Bone marrow (tissue), 2 donors: ENCODE results near the gene TTLL7.
"Not testable (repeated sequence)": the region's sequence is repeated elsewhere in the genome, so short reads cannot be mapped to it uniquely, and the experiment has no call there.

ENCODE experiments used
- DNase-seq, 2 donors: peaks; one replicate each; lab custom pipeline; 2025; lab: John Stamatoyannopoulos, UW

Gene TTLL7

GRCh38 chr1:83929184-83929583, 69.7 kb downstream of the TTLL7 start:
- no peak for DNase-seq

GRCh38 chr1:83928396-83928795, 70.5 kb downstream of the TTLL7 start:
- no peak for DNase-seq

- DNase-seq = no peak
These were observed 71.2 kb downstream of the TTLL7 start for GRCh38 chr1:83927701-83928100.

- no peak for DNase-seq
These were observed 71.9 kb downstream of the TTLL7 start for GRCh38 chr1:83927061-83927460.

GRCh38 chr1:83923553-83923952, 75.4 kb downstream of the TTLL7 start:
- no peak for DNase-seq

GRCh38 chr1:83922431-83922830, 76.5 kb downstream of the TTLL7 start:
- DNase-seq = no peak

- no peak for DNase-seq
These were observed 78.6 kb downstream of the TTLL7 start for GRCh38 chr1:83920320-83920719.

GRCh38 chr1:83919872-83920271, 79.1 kb downstream of the TTLL7 start:
- DNase-seq = no peak

- no peak for DNase-seq
These were observed 80.1 kb downstream of the TTLL7 start for GRCh38 chr1:83918688-83919285.

- DNase-seq = no peak
These were observed 81.0 kb downstream of the TTLL7 start for GRCh38 chr1:83917959-83918358.

- not testable (repeated sequence) for DNase-seq
These were observed 82.8 kb downstream of the TTLL7 start for GRCh38 chr1:83916094-83916493.

- DNase-seq = no peak
These were observed 86.1 kb downstream of the TTLL7 start for GRCh38 chr1:83912876-83913275.

- DNase-seq = no peak
These were observed 88.5 kb downstream of the TTLL7 start for GRCh38 chr1:83910461-83910860.

GRCh38 chr1:83909687-83910086, 89.2 kb downstream of the TTLL7 start:
- DNase-seq = no peak

- DNase-seq = no peak
These were observed 93.5 kb downstream of the TTLL7 start for GRCh38 chr1:83905315-83905907.

GRCh38 chr1:83901547-83902155, 97.3 kb downstream of the TTLL7 start:
- DNase-seq = no peak

- DNase-seq = no peak
These were observed 98.4 kb downstream of the TTLL7 start for GRCh38 chr1:83900524-83900923.

GRCh38 chr1:83897516-83897915, 101.4 kb downstream of the TTLL7 start:
- DNase-seq = no peak

- DNase-seq = no peak
These were observed 102.6 kb downstream of the TTLL7 start for GRCh38 chr1:83896299-83896698.

GRCh38 chr1:83889707-83890106, 109.2 kb downstream of the TTLL7 start:
- no peak for DNase-seq

GRCh38 chr1:83887483-83887882, 111.4 kb downstream of the TTLL7 start:
- no peak for DNase-seq

GRCh38 chr1:83883979-83884378, 115.0 kb downstream of the TTLL7 start:
- DNase-seq = no peak

GRCh38 chr1:83882906-83883305, 116.0 kb downstream of the TTLL7 start:
- no peak for DNase-seq

GRCh38 chr1:83872515-83872914, 126.4 kb downstream of the TTLL7 start:
- no peak for DNase-seq
